BLaER1 (cell line): Measurements from ENCODE around the gene PRKN.

Experiments
- H3K27ac ChIP-seq: shearing (Covaris generic); formaldehyde crosslinking; 2 replicates; pipeline ENCODE4 v1.8.1; 2022
- H3K27me3 ChIP-seq: shearing (Covaris generic); formaldehyde crosslinking; 2 replicates; pipeline ENCODE4 v1.8.1; 2022
- H3K36me3 ChIP-seq: shearing (Covaris generic); formaldehyde crosslinking; 2 replicates; pipeline ENCODE4 v1.8.1; 2022
- H3K4me1 ChIP-seq: shearing (Covaris generic); formaldehyde crosslinking; 2 replicates; pipeline ENCODE4 v1.8.1; 2022
- H3K4me2 ChIP-seq: shearing (Covaris generic); formaldehyde crosslinking; 2 replicates; pipeline ENCODE4 v1.8.1; 2022
- H3K4me3 ChIP-seq: shearing (Covaris generic); formaldehyde crosslinking; 2 replicates; pipeline ENCODE4 v1.8.1; 2022
- H3K9ac ChIP-seq: shearing (Covaris generic); formaldehyde crosslinking; 2 replicates; pipeline ENCODE4 v1.8.1; 2022
- H3K9me3 ChIP-seq: shearing (Covaris generic); formaldehyde crosslinking; 2 replicates; pipeline ENCODE4 v1.8.1; 2022
- H4K20me1 ChIP-seq: shearing (Covaris generic); formaldehyde crosslinking; 2 replicates; pipeline ENCODE4 v1.8.1; 2022
- Cebpa-rat ChIP-seq: shearing (Covaris generic); IDR thresholded peaks from 2 replicates; pipeline ENCODE4 v1.8.1; 2022

PRKN gene

GRCh38 chr6:161305860-161306259 is 1421.7 kb downstream of the PRKN start:
- Histone ChIP-seq H3K9ac (no peak overlapping the region), H3K4me3 (no peak overlapping the region), H4K20me1 (no peaks in the 10 kb centered on the region), H3K27ac (no peak overlapping the region), H3K9me3 (no peaks in the 10 kb centered on the region), H3K4me2 (no peak overlapping the region), H3K36me3 (no peaks in the 10 kb centered on the region), H3K27me3 (no peaks in the 10 kb centered on the region), H3K4me1 (no peaks in the 10 kb centered on the region)
- no peak for TF ChIP-seq Cebpa-rat

GRCh38 chr6:161303628-161304340 is 1423.8 kb downstream of the PRKN start:
- Histone ChIP-seq H3K9me3 (peaks cover 6% of the 10 kb centered on the region), H3K36me3 (no peaks in the 10 kb centered on the region), H3K27ac (no peak overlapping the region), H3K9ac (no peak overlapping the region), H3K4me3 (no peak overlapping the region), H3K27me3 (no peaks in the 10 kb centered on the region), H3K4me1 (no peaks in the 10 kb centered on the region), H4K20me1 (no peaks in the 10 kb centered on the region), H3K4me2 (no peak overlapping the region)
- no peak for TF ChIP-seq Cebpa-rat

- Histone ChIP-seq H4K20me1 (no peaks in the 10 kb centered on the region), H3K4me3 (no peak overlapping the region), H3K36me3 (no peaks in the 10 kb centered on the region), H3K27ac (no peak overlapping the region), H3K9me3 (peaks cover 13% of the 10 kb centered on the region), H3K4me2 (no peak overlapping the region), H3K4me1 (no peaks in the 10 kb centered on the region), H3K27me3 (no peaks in the 10 kb centered on the region), H3K9ac (no peak overlapping the region)
- TF ChIP-seq Cebpa-rat, result no peak
Measured at GRCh38 chr6:161302949-161303348, 1424.6 kb downstream of the PRKN start.

GRCh38 chr6:161301338-161301737 is 1426.2 kb downstream of the PRKN start:
- H3K36me3 ChIP-seq, result no peaks in the 10 kb centered on the region
- H3K4me1 ChIP-seq, result no peaks in the 10 kb centered on the region
- no peak overlapping the region for H3K27ac ChIP-seq
- no peak for TF ChIP-seq Cebpa-rat
- no peak overlapping the region for H3K4me3 ChIP-seq
- H3K9me3 ChIP-seq, result peaks cover 17% of the 10 kb centered on the region
- H4K20me1 ChIP-seq, result no peaks in the 10 kb centered on the region
- H3K27me3 ChIP-seq, result no peaks in the 10 kb centered on the region
- no peak overlapping the region for H3K4me2 ChIP-seq
- no peak overlapping the region for H3K9ac ChIP-seq

GRCh38 chr6:161300823-161301222 is 1426.7 kb downstream of the PRKN start:
- H3K36me3 ChIP-seq, result no peaks in the 10 kb centered on the region
- no peak overlapping the region for H3K9ac ChIP-seq
- no peaks in the 10 kb centered on the region for H3K27me3 ChIP-seq
- no peak overlapping the region for H3K4me3 ChIP-seq
- no peaks in the 10 kb centered on the region for H3K4me1 ChIP-seq
- H4K20me1 ChIP-seq, result no peaks in the 10 kb centered on the region
- no peak for TF ChIP-seq Cebpa-rat
- no peak overlapping the region for H3K4me2 ChIP-seq
- H3K9me3 ChIP-seq, result peaks cover 22% of the 10 kb centered on the region
- no peak overlapping the region for H3K27ac ChIP-seq

- no peaks in the 10 kb centered on the region for H3K36me3 ChIP-seq
- no peaks in the 10 kb centered on the region for H4K20me1 ChIP-seq
- no peaks in the 10 kb centered on the region for H3K4me1 ChIP-seq
- H3K9ac ChIP-seq, result no peak overlapping the region
- no peak overlapping the region for H3K4me3 ChIP-seq
- H3K27ac ChIP-seq, result no peak overlapping the region
- TF ChIP-seq Cebpa-rat, result no peak
- no peak overlapping the region for H3K4me2 ChIP-seq
- no peaks in the 10 kb centered on the region for H3K27me3 ChIP-seq
- H3K9me3 ChIP-seq, result peaks cover 27% of the 10 kb centered on the region
Measured at GRCh38 chr6:161299726-161300125, 1427.8 kb downstream of the PRKN start.
